Small intestine (tissue), 7 donors: Measurements from ENCODE around the gene C19orf33. TPM values are rescaled to one million over a fixed set of nuclear protein-coding genes. Genes with fewer than 3 reads are reported as not detected.

ENCODE experiments used
- DNase-seq, 2 donors: peaks; one replicate each; pipeline versions ENCODE4 v3.0.0 to v3.0.0-alpha.2; 2013
- FAIRE-seq: peaks from 2 replicates; lab custom pipeline; 2012; peaks lifted over from hg19 to GRCh38; lab: Jason Lieb, UNC
- H3K27ac ChIP-seq, 3 donors: one replicate each; pipeline ENCODE4 v1.5.1; 2013; ENCODE audit warnings: low read length in 2 of 3, mild to moderate bottlenecking in 2 of 3, control low read depth in 1 of 3, inconsistent platforms in 1 of 3, low read depth in 1 of 3, moderate library complexity in 1 of 3
- H3K27me3 ChIP-seq, 3 donors: one replicate each; pipeline ENCODE4 v1.6.1; 2013; ENCODE audit warnings: low read length in 3 of 3, inconsistent platforms in 1 of 3; ENCODE audit not compliant: control insufficient read depth in 3 of 3, insufficient read depth in 3 of 3
- H3K36me3 ChIP-seq, 3 donors: one replicate each; pipeline ENCODE4 v1.6.1; 2013; ENCODE audit warnings: low read length in 3 of 3, inconsistent platforms in 1 of 3, low read depth in 1 of 3, mild to moderate bottlenecking in 1 of 3, moderate library complexity in 1 of 3; ENCODE audit not compliant: control insufficient read depth in 3 of 3, insufficient read depth in 2 of 3
- H3K4me1 ChIP-seq, 3 donors: one replicate each; pipeline ENCODE4 v1.6.1; 2013; ENCODE audit warnings: low read length in 2 of 3, inconsistent platforms in 1 of 3, low read depth in 1 of 3, mild to moderate bottlenecking in 1 of 3, moderate library complexity in 1 of 3; ENCODE audit not compliant: control insufficient read depth in 3 of 3, insufficient read depth in 2 of 3
- H3K4me3 ChIP-seq, 3 donors: one replicate each; pipeline ENCODE4 v1.5.1; 2013; ENCODE audit warnings: low read length in 3 of 3, control low read depth in 1 of 3, inconsistent platforms in 1 of 3, low read depth in 1 of 3, mild to moderate bottlenecking in 1 of 3, moderate library complexity in 1 of 3
- H3K9me3 ChIP-seq, 2 donors: one replicate each; pipeline ENCODE4 v1.6.1; 2013; ENCODE audit warnings: low read depth in 1 of 2, low read length in 1 of 2; ENCODE audit not compliant: control insufficient read depth in 2 of 2, insufficient read depth in 1 of 2
- WGBS, 3 donors: extraction: QIAGEN DNeasy Blood & Tissue Kit; methylation state at CpG; one replicate each; pipeline ENCODE4 v1.1.7; 2013; 5-methylcytosine and 5-hydroxymethylcytosine counted together
- polyA plus RNA-seq, 4 donors: library from polyadenylated mRNA; stranded (reverse) in 3 of 4; unstranded in 1 of 4; fragments of 200-250 nt in 3 of 4; fragments of 120-200 nt in 1 of 4; gene quantifications; one replicate each; pipeline versions ENCODE4 v1.2.1 to v1.2.3, GENCODE V29; 2013
- donor health status: healthy with polysubstance abuse.
- donor health status: control.
- donor health status: control.
- donor health status: Bipolar disorder and iron deficiency.
- donor health status: healthy.

The C19orf33 gene
- polyA plus RNA-seq, 4 donors: 410 to 2,753 (median 1,138) TPM

DNA sequence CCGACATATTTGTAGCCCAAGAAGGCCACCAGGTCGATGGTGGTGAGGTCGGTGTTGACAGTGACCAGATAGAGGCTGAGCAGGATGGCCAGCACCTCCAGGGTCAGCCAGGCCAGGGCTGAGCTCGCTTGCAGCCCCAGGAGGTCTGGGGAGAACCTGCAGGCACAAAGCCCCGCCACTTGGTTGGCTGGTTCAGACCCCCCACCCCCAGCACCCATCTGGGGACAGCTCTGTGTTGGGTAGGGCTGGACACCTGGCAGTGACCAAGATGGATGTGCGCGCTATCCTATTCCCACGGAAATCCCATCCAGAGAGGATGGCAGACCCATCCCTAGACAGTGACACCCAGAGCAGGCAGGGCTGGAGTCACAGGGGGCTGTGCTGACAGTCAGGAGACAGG, 3.5 kb downstream of the C19orf33 start:
- H3K27me3 ChIP-seq: no peaks in the 10 kb centered on the region
- peaks cover 3 to 57% (median 3%) of the 10 kb centered on the region in 3 donors for H3K36me3 ChIP-seq
- no peaks in the 10 kb centered on the region for H3K9me3 ChIP-seq
- DNase-seq (no peak), FAIRE-seq (no peak)
- peaks cover 0 to 26% (median 0%) of the 10 kb centered on the region in 3 donors for H3K4me1 ChIP-seq
- H3K4me3 ChIP-seq: no peak overlapping the region
- 89 to 91% (median 90%) methylated on average over 8 of the region's 8 CpGs for WGBS, 3 donors
- no peak overlapping the region for H3K27ac ChIP-seq

DNA sequence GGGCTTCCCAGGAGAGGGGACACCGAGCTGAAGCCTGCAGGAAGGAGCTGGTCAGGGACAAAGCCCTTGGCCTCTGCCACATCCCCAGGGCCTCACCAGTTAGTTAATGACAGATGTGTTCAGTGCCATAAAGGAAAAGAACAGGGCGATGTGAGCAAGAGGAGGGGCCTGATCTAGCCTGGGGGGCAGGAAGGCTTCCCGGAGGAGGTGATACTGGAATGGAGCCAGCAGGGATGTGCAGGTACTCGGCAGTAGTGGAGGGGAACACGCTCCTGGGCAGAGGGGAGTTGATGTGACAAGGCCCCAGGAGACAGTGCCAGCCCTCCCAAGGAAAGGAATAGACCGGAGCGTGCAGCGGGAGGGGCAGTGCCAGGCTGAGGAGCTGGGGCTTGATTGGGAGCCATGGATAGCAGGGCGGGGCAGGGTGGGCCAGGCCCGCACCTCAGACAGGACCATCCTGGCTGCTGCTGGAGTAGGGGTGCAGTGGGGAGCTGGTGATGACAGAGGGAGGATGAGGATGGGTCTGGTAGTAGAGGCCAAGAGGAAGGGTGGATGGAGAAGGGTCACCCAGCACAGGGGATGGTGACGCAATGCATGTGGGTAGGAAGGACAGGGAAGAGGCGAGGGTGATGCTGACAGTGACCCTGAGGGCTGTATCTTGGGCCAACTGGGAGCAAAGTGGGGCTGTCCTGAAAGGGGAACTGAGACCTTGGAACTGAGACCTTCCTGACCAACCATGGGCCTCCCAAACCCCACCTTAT, 4.1 kb downstream of the C19orf33 start:
- H3K9me3 ChIP-seq: no peaks in the 10 kb centered on the region
- peaks cover 3 to 52% (median 3%) of the 10 kb centered on the region in 3 donors for H3K36me3 ChIP-seq
- no peak overlapping the region for H3K27ac ChIP-seq
- no peak overlapping the region for H3K4me3 ChIP-seq
- peaks cover 0 to 26% (median 0%) of the 10 kb centered on the region in 3 donors for H3K4me1 ChIP-seq
- H3K27me3 ChIP-seq: no peaks in the 10 kb centered on the region
- 83 to 89% (median 83%) methylated on average over 11 to 12 of the region's 12 CpGs for WGBS, 3 donors
- FAIRE-seq: no peak
- no peak for DNase-seq

DNA sequence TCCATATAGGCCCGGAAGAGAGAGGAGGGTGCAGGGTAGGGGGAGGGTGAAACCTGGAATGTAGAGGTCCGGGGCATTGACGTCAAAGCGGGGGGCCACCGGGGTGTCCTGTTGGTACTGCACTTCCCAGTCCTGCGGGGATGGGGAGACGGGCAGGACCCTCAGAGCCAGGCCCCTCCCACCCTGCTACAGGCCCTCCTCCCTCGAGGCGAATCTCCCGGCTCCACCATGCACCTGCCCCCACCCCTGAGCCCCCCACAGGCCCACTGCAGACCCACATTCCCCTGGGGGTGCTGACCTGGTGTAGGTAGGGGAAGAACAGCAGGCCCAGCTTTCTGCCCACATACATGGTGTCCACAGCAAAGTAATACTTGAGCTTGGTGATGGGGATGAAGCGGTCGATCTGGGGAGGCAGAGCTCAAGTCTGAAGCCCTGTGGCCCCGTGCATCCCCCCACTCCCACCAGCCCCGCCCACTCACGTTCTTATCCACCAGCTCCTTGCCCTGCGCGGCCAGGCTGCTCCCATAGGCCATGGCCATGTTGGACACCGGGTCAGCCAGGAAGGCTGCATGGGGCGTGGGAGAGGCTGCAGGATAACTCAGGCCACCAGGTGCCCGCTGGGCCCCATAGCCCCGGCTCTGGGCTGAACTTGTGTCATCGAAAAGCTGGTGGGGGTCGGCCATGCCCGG, 5.0 kb downstream of the C19orf33 start:
- no peak for DNase-seq
- Histone ChIP-seq H3K36me3 (peaks cover 3 to 52% (median 3%) of the 10 kb centered on the region in 3 donors), H3K9me3 (no peaks in the 10 kb centered on the region), H3K4me3 (no peak overlapping the region), H3K4me1 (peaks cover 0 to 24% (median 0%) of the 10 kb centered on the region in 3 donors), H3K27me3 (no peaks in the 10 kb centered on the region), H3K27ac (no peak overlapping the region)
- FAIRE-seq: no peak
- WGBS, 3 donors: 80 to 88% (median 88%) methylated on average over 17 to 24 of the region's 24 CpGs

DNA sequence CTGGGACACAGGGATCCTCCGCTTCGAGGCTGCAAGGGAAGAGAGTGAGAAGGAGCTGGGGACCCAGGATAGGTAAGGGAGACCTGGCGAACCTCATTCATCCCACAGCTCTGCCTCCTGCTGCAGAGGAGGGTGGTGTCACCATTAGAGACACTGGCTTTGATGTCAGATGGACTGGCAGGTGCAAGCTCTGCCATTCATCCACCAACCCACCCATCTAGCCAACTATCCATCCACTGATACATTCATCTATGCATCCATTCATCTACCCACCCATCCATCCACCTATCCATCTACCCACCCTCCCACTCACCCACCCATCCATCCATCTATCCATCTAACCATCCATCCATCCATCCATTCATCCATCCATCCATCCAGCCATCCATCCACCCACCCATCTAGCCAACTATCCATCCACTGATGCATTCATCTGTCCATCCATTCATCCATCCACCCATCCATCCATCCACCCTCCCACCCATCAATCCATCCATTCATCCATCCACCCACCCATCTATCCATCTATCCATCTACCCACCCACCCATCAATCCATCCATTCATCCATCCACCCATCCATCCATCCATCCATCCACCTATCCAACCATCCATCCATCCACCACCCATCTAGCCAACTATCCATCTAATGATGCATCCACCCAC, 5.7 kb downstream of the C19orf33 start:
- Histone ChIP-seq H3K9me3 (no peaks in the 10 kb centered on the region), H3K4me1 (peaks cover 0 to 20% (median 0%) of the 10 kb centered on the region in 3 donors), H3K27ac (no peak overlapping the region), H3K4me3 (no peak overlapping the region), H3K36me3 (peaks cover 3 to 50% (median 3%) of the 10 kb centered on the region in 3 donors), H3K27me3 (no peaks in the 10 kb centered on the region)
- no peak for FAIRE-seq
- no peak for DNase-seq
- WGBS, 3 donors: 97 to 100% (median 97%) methylated on average over 3 of the region's 3 CpGs

DNA sequence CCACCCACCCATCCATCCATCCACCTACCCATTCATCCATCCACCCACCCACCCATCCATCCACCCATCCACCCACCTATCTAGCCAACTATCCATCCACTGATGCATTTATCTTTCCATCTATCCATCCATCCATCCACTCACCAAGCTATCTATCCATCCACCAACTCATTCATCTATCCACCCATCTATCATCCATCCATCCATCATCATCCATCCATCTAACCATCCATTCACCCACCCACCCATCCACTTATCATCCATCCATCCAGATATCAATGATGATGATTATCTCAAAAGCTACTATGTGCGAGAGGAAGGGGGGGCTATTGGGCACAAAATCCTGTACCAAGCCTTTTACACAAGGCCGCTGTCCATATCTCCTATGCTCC, 6.2 kb downstream of the C19orf33 start:
- DNase-seq (no peak), FAIRE-seq (no peak)
- H3K9me3 ChIP-seq: no peaks in the 10 kb centered on the region
- H3K4me1 ChIP-seq: peaks cover 0 to 21% (median 3%) of the 10 kb centered on the region in 3 donors
- H3K27ac ChIP-seq: no peak overlapping the region
- H3K4me3 ChIP-seq: no peak overlapping the region
- 95 to 100% (median 98%) methylated on average over 2 of the region's 2 CpGs for WGBS, 3 donors
- peaks cover 3 to 48% (median 3%) of the 10 kb centered on the region in 3 donors for H3K36me3 ChIP-seq
- no peaks in the 10 kb centered on the region for H3K27me3 ChIP-seq

DNA sequence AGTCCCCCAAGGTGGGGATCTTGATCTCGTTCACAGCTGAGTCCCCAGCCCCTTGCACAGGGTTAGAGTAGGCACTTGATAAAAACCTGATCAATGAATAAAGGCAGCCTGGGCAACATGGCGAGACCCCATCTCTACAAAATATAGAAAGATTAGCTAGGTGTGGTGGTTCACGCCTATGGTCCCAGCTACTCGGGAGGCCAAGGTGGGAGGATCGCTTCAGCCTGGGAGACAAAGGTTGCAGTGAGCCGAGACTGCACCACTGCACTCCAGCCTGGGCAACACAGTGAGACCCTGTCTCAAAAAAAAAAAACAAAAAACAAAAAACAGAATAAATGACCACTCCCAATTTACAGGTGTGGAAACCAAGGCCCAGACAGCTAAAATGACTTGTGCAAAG, 6.9 kb downstream of the C19orf33 start:
- 90 to 99% (median 97%) methylated on average over 6 of the region's 6 CpGs for WGBS, 3 donors
- Histone ChIP-seq H3K27ac (no peak overlapping the region), H3K4me1 (peaks cover 0 to 19% (median 3%) of the 10 kb centered on the region in 3 donors), H3K9me3 (no peaks in the 10 kb centered on the region), H3K36me3 (peaks cover 3 to 41% (median 3%) of the 10 kb centered on the region in 3 donors), H3K27me3 (no peaks in the 10 kb centered on the region), H3K4me3 (no peak overlapping the region)
- FAIRE-seq: no peak
- no peak for DNase-seq

DNA sequence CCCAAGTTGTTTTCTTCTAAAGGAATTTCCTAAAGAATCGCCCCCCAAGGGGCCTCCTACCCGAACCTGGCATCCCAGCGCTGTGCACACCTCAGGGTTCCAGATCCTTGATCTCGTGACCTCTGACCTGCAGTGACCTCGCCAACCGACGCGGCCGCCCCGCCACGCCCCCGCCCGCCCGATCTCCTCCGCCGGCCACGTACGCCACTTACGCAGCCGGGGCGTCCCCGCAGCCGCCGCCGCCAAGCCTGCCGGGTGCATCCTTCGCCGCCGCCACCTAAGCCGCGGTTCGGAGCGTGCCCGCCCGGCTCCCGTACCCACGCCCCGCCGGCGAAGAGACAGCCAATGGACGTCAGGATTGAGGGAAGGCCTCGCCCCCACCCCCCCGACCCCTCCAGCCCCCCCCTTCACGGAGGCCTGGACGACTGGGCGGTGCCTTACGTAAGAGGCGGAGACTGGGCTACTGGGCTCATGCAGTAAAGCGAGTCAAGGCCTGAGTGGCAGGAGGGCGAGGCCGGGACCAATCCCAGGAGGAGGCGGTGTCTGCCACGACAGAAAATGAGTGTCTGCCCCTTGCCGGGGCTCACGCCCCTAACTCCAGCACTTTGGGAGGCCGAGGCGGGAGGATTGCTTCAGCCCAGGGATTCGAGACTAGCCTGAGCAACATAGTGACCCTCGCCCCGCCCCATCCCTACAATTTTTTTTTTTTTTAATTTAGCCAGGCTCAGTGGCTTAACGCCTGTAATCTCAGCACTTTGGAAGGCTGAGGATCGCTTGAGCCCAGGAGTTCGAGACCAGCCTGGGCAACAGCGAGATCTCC, 11.8 kb downstream of the C19orf33 start, which contains the start of gene YIF1B:
Gene YIF1B, minus strand, starts transcription at position 291 of the 820 bp plus-strand sequence. Its CDS starts 30 bp downstream, at position 261.
- DNase-seq (peak; percentile 97 to 98), FAIRE-seq (no peak)
- H3K4me3 ChIP-seq: peak within 1 kb of the TSS; percentile 22 to 74 (median 54)
- H3K4me1 ChIP-seq: peaks cover 3 to 20% (median 6%) of the 10 kb centered on the region in 3 donors
- H3K9me3 ChIP-seq: no peaks in the 10 kb centered on the region
- H3K36me3 ChIP-seq: peaks cover 0 to 3% (median 0%) of the 10 kb centered on the region in 3 donors
- H3K27ac ChIP-seq: peak within 1 kb of the TSS; percentile 57 to 94 (median 80)
- peaks cover 0 to 25% (median 0%) of the 10 kb centered on the region in 3 donors for H3K27me3 ChIP-seq
- WGBS, 3 donors: 0 to 1% (median 1%) methylated on average over 60 to 64 of the region's 64 CpGs
